Fibroblast of peridontal ligament (primary cell): ENCODE data around the gene CELF4.

Experiments used
- DNase-seq: peaks from one replicate; pipeline ENCODE4 v3.0.0-alpha.2; 2010; ENCODE audit errors: extremely low read depth

The CELF4 gene

GRCh38 chr18:37442477-37442876 lies 123.1 kb downstream of the CELF4 start:
- no peak for DNase-seq

GRCh38 chr18:37441821-37442220 lies 123.8 kb downstream of the CELF4 start:
- no peak for DNase-seq

- DNase-seq, result no peak
These were observed 125.4 kb downstream of the CELF4 start for GRCh38 chr18:37440206-37440605.

GRCh38 chr18:37438417-37439180 lies 127.0 kb downstream of the CELF4 start:
- DNase-seq, result no peak

- peak; percentile 7 for DNase-seq
These were observed 129.6 kb downstream of the CELF4 start for GRCh38 chr18:37435996-37436395.

- no peak for DNase-seq
These were observed 130.3 kb downstream of the CELF4 start for GRCh38 chr18:37435150-37435867.

GRCh38 chr18:37434161-37434860 lies 131.3 kb downstream of the CELF4 start:
- DNase-seq, result no peak

- DNase-seq, result no peak
These were observed 133.0 kb downstream of the CELF4 start for GRCh38 chr18:37432436-37433195.

GRCh38 chr18:37430357-37431076 lies 135.1 kb downstream of the CELF4 start:
- no peak for DNase-seq

- DNase-seq, result no peak
These were observed 135.8 kb downstream of the CELF4 start for GRCh38 chr18:37429791-37430190.

- no peak for DNase-seq
These were observed 137.2 kb downstream of the CELF4 start for GRCh38 chr18:37428288-37428974.

GRCh38 chr18:37426586-37426985 lies 139.0 kb downstream of the CELF4 start:
- DNase-seq, result no peak

GRCh38 chr18:37425222-37425621 lies 140.4 kb downstream of the CELF4 start:
- no peak for DNase-seq

- no peak for DNase-seq
These were observed 141.1 kb downstream of the CELF4 start for GRCh38 chr18:37424507-37424906.

- DNase-seq, result no peak
These were observed 143.0 kb downstream of the CELF4 start for GRCh38 chr18:37422596-37422995.

GRCh38 chr18:37422116-37422515 lies 143.5 kb downstream of the CELF4 start:
- DNase-seq, result no peak

- no peak for DNase-seq
These were observed 144.1 kb downstream of the CELF4 start for GRCh38 chr18:37421341-37422077.

- no peak for DNase-seq
These were observed 145.2 kb downstream of the CELF4 start for GRCh38 chr18:37420315-37420880.

- DNase-seq, result no peak
These were observed 145.7 kb downstream of the CELF4 start for GRCh38 chr18:37419866-37420265.

- no peak for DNase-seq
These were observed 146.3 kb downstream of the CELF4 start for GRCh38 chr18:37419315-37419714.
